Measurements from ENCODE around the gene RAPGEF1. TPM values are rescaled to one million over a fixed set of nuclear protein-coding genes. Genes with fewer than 3 reads are reported as not detected.
A peak's percentile ranks its signal among the peaks of the same experiment; 100 is the strongest.

Gene RAPGEF1
- total RNA-seq, 1 experiment from 2014 or later = 55.6 TPM

- Histone ChIP-seq H3K18ac (ENCODE audit: insufficient read length, low read depth, low read length) (no peak overlapping the region), H4K91ac (ENCODE audit: insufficient read length, low read depth, low read length) (no peak overlapping the region), H4K8ac (replicated peaks; ENCODE audit: insufficient read length, low read depth, low read length) (no peak overlapping the region), H2BK20ac (ENCODE audit: low read depth, low read length, poor library complexity, severe bottlenecking) (no peak overlapping the region), H3K27ac (ENCODE audit: insufficient read length, low read depth, low read length) (no peak overlapping the region), H2AFZ (ENCODE audit: low read length) (no peak overlapping the region), H3K4me2 (ENCODE audit: insufficient read depth, insufficient read length, low read length) (no peak overlapping the region), H3K23me2 (ENCODE audit: insufficient read length, low read depth, low read length, poor library complexity, severe bottlenecking) (no peaks in the 10 kb centered on the region), H2BK15ac (ENCODE audit: low read depth, low read length) (no peak overlapping the region), H3K23ac (ENCODE audit: insufficient read length, low read depth, low read length) (no peak overlapping the region), H3K56ac (ENCODE audit: insufficient read length, low read depth, low read length) (no peak overlapping the region), H3K79me2 (ENCODE audit: insufficient read depth, low read length) (no peaks in the 10 kb centered on the region), H3K9ac (ENCODE audit: extremely low read depth, insufficient read length, low read length) (no peak overlapping the region), H3K14ac (ENCODE audit: insufficient read depth, low read length) (no peak overlapping the region), H4K5ac (ENCODE audit: insufficient read length, low read depth, low read length) (no peak overlapping the region), H3K4me1 (ENCODE audit: insufficient read depth, low read length) (peaks cover 3% of the 10 kb centered on the region; the same call in 1 of the 2 replicates), H3K9me3 (ENCODE audit: control insufficient read depth, low read depth, low read length) (no peaks in the 10 kb centered on the region), H2AK5ac (ENCODE audit: insufficient read length, low read length) (no peak overlapping the region), H4K20me1 (ENCODE audit: control insufficient read depth, insufficient read depth, insufficient read length) (no peaks in the 10 kb centered on the region), H3K4ac (ENCODE audit: low read depth, low read length) (no peak overlapping the region), H3K79me1 (ENCODE audit: insufficient read depth, low read depth, low read length, poor library complexity, severe bottlenecking) (no peaks in the 10 kb centered on the region), H2BK12ac (ENCODE audit: insufficient read length, low read depth, low read length) (no peak overlapping the region), H3K27me3 (ENCODE audit: insufficient read depth, low read length) (no peaks in the 10 kb centered on the region), H3T11ph (ENCODE audit: low read length) (no peak overlapping the region), H2BK5ac (ENCODE audit: insufficient read length, low read length) (no peak overlapping the region), H2BK120ac (ENCODE audit: low read depth, low read length, poor library complexity, severe bottlenecking) (no peak overlapping the region)
- no peak for TF ChIP-seq CTCF (conservative IDR thresholded peaks at IDR 0.05)
- no peak for DNase-seq
- Mint-ChIP-seq H3K9me3 (no peaks in the 10 kb centered on the region), H3K36me3 (ENCODE audit: insufficient read depth in 1 of 3, low read depth in 3 of 3) (peaks cover 3 to 11% (median 10%) of the 10 kb centered on the region in 3 experiments; a peak in 6 of 7 replicates), H3K4me3 (no peak overlapping the region), H3K4me1 (peaks cover 25 to 28% of the 10 kb centered on the region in 2 experiments), H3K27me3 (ENCODE audit: low read depth) (no peaks in the 10 kb centered on the region), H3K27ac (peak overlapping the region in 2 of 3 experiments; percentile 19 to 39; a peak in 2 of 7 replicates)
- no CpG with 5 or more reads among the region's 13 CpGs for WGBS (ENCODE audit: extremely low coverage, insufficient read length, low lambda C conversion rate)
Measured at GRCh38 chr9:131642496-131643083, 97.3 kb downstream of the RAPGEF1 start.

Data from H9 (cell line).